Esophagus muscularis mucosa (tissue), 3 donors: ENCODE data around the gene CARHSP1.

Source experiments
- CTCF ChIP-seq, 3 experiments: fragments of 200-600 bp in 2 of 3; fragments of 450-650 bp in 1 of 3; sonication (generic) in 2 of 3; IDR thresholded peaks; one replicate each; pipeline ENCODE4 v1.5.1; 2017 to 2019; ENCODE audit warnings: antibody characterized with exemption in 3 of 3, mild to moderate bottlenecking in 2 of 3, moderate library complexity in 1 of 3
- EP300 ChIP-seq: sonication (generic); formaldehyde crosslinking; IDR thresholded peaks from one replicate; pipeline ENCODE4 v1.6.1; 2017; ENCODE audit warnings: antibody characterized with exemption

DNA sequence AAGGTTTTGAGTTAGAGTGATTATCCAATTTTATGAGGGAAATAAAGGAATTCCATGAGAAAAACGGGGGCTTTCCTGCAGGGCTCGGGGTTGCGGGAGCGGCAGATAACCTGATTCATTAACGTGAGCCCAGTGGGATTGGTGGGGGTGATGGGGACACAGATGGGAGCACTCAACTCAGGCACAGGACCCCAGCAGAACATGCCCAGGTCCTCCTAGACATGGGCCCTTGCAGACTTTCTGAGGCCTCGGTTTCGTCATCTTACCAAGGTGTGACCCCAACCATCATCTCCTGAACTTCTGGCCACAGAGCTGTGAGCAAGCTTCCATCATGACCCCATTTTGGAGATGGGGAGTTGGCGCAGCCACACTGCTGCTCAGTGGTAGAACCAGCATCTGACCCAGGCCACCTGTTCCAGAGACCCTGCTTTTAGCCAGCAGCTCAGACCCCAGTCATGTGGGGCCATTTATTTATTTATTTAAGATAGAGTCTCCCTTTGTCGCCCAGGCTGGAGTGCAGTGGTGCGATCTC is 22.3 kb downstream of the CARHSP1 start:
- TF ChIP-seq CTCF (IDR thresholded peaks at IDR 0.05) (no peak), EP300 (no peak)
